Stimulated activated naive CD4-positive, alpha-beta T cell treated with Interleukin-2 at 50 U/mL for 16 hours (primary cell): ENCODE measurements around the gene MTF1.
"Not testable (repeated sequence)": the region's sequence is repeated elsewhere in the genome, so short reads cannot be mapped to it uniquely, and the experiment has no call there.

Experiments
- DNase-seq: peaks from one replicate; lab custom pipeline; 2025; lab: John Stamatoyannopoulos, UW

MTF1 gene

GRCh38 chr1:37859507-37860345 lies at the start of gene MTF1:
TSS of gene MTF1 (minus strand) at chr1:37859592. CDS start at chr1:37857658, 1,934 bp downstream.
- peak; percentile 97 for DNase-seq

- not testable (repeated sequence) for DNase-seq
Measured at GRCh38 chr1:37908531-37908930, 49.1 kb upstream of the MTF1 start.

- not testable (repeated sequence) for DNase-seq
Measured at GRCh38 chr1:37907416-37908125, 48.2 kb upstream of the MTF1 start.

GRCh38 chr1:37906591-37906990 lies 47.2 kb upstream of the MTF1 start:
- not testable (repeated sequence) for DNase-seq

- no peak for DNase-seq
Measured at GRCh38 chr1:37905727-37906126, 46.3 kb upstream of the MTF1 start.

- DNase-seq: not testable (repeated sequence)
Measured at GRCh38 chr1:37903921-37904320, 44.5 kb upstream of the MTF1 start.

GRCh38 chr1:37902983-37903382 lies 43.6 kb upstream of the MTF1 start:
- no peak for DNase-seq

- no peak for DNase-seq
Measured at GRCh38 chr1:37901893-37902225, 42.5 kb upstream of the MTF1 start.

GRCh38 chr1:37901191-37901892 lies 42.0 kb upstream of the MTF1 start:
- DNase-seq: no peak

GRCh38 chr1:37897563-37897962 lies 38.2 kb upstream of the MTF1 start:
- not testable (repeated sequence) for DNase-seq

- DNase-seq: no peak
Measured at GRCh38 chr1:37893673-37894072, 34.3 kb upstream of the MTF1 start.

- no peak for DNase-seq
Measured at GRCh38 chr1:37892151-37893047, 33.0 kb upstream of the MTF1 start.

- no peak for DNase-seq
Measured at GRCh38 chr1:37890378-37891014, 31.1 kb upstream of the MTF1 start.

- no peak for DNase-seq
Measured at GRCh38 chr1:37888022-37888700, 28.8 kb upstream of the MTF1 start.

- DNase-seq: no peak
Measured at GRCh38 chr1:37884145-37884544, 24.8 kb upstream of the MTF1 start.

- DNase-seq: no peak
Measured at GRCh38 chr1:37883671-37884070, 24.3 kb upstream of the MTF1 start.

GRCh38 chr1:37879865-37880264 lies 20.5 kb upstream of the MTF1 start:
- no peak for DNase-seq

GRCh38 chr1:37878071-37878470 lies 18.7 kb upstream of the MTF1 start:
- DNase-seq: no peak

- DNase-seq: no peak
Measured at GRCh38 chr1:37875833-37876232, 16.4 kb upstream of the MTF1 start.

- no peak for DNase-seq
Measured at GRCh38 chr1:37872692-37873091, 13.3 kb upstream of the MTF1 start.

- DNase-seq: no peak
Measured at GRCh38 chr1:37868466-37868865, 9.1 kb upstream of the MTF1 start.
